HCT116 (cell line): Measurements from ENCODE around the gene TSPAN5. TPM values are rescaled to one million over a fixed set of nuclear protein-coding genes. Genes with fewer than 3 reads are reported as not detected.

Experiments
- ATAC-seq: fragments of 200-7000 bp; cut with Tn5 transposase; 2 replicates; pipeline ENCODE4 v1.9.1; 2020; ENCODE audit warnings: mild to moderate bottlenecking, moderate library complexity
- BruUV-seq: library from RNA; stranded (reverse); fragments of 400-500 nt; replicated peaks from 2 replicates; lab custom pipeline; 2021; lab: Mats Ljungman, UMichigan
- CTCF ChIA-PET: fragments of 300-600 bp; sonication (Branson Sonifier 250); formaldehyde crosslinking; loops from one replicate; lab custom pipeline; 2021; ENCODE audit warnings: antibody characterized with exemption; lab: Charles Lee
- POLR2A ChIA-PET: fragments of 300-600, 350-600 bp; sonication (Branson Sonifier 250); formaldehyde crosslinking; loops from one replicate; lab custom pipeline; 2021; ENCODE audit warnings: antibody characterized with exemption; lab: Charles Lee
- RAD21 ChIA-PET, 2 experiments: fragments of 300-600 bp; sonication (Branson Sonifier 250); formaldehyde crosslinking; loops; one replicate each; lab custom pipeline; 2023; ENCODE audit warnings: low total read pairs in 2 of 2; ENCODE audit not compliant: uncharacterized antibody in 2 of 2, unreplicated experiment in 2 of 2, low non-redundant PET in 1 of 2; lab: Charles Lee
- DNase-seq: peaks from one replicate; pipeline ENCODE4 v3.0.0-alpha.2; 2010; ENCODE audit warnings: low read depth, low spot score
- H2AFZ ChIP-seq: fragments of 200-600 bp; shearing (Covaris generic), sonication (generic); 2 replicates; pipeline ENCODE4 v1.6.1; 2017; ENCODE audit warnings: low read depth, mixed run types, mixed read lengths, antibody characterized with exemption, low read length; ENCODE audit not compliant: poor library complexity, severe bottlenecking
- H3K27ac ChIP-seq: 2 replicates; pipeline ENCODE4 v1.5.1; 2012; ENCODE audit warnings: low read depth, low read length
- H3K27me3 ChIP-seq: fragments of 200-600 bp; sonication (generic); 2 replicates; pipeline ENCODE4 v1.6.1; 2016; ENCODE audit warnings: mixed run types, low read length, mixed read lengths; ENCODE audit not compliant: insufficient read depth
- H3K36me3 ChIP-seq, 2 experiments: fragments of 200-500 bp in 1 of 2; fragments of 200-600 bp in 1 of 2; sonication (Bioruptor generic) in 1 of 2; sonication (generic) in 1 of 2; 2 replicates each; pipeline versions ENCODE4 v1.5.1 to v1.6.1; 2014 to 2016; ENCODE audit warnings: low read length in 2 of 2, inconsistent platforms in 1 of 2, mixed read lengths in 1 of 2, mixed run types in 1 of 2; ENCODE audit not compliant: insufficient read depth in 2 of 2, control insufficient read depth in 1 of 2
- H3K4me1 ChIP-seq, 2 experiments: fragments of 200-600 bp in 1 of 2; sonication (generic) in 1 of 2; 2 replicates each; pipeline versions ENCODE4 v1.5.1 to v1.6.1; 2012 to 2017; ENCODE audit warnings: low read length in 2 of 2, inconsistent platforms in 1 of 2, mild to moderate bottlenecking in 1 of 2, mixed read lengths in 1 of 2, mixed run types in 1 of 2, moderate library complexity in 1 of 2; ENCODE audit not compliant: insufficient read depth in 2 of 2, control insufficient read depth in 1 of 2
- H3K4me2 ChIP-seq: fragments of 200-600 bp; sonication (generic); 2 replicates; pipeline ENCODE4 v1.6.1; 2017; ENCODE audit warnings: mixed run types, low read length, mixed read lengths
- H3K4me3 ChIP-seq, 2 experiments: fragments of 200-600 bp in 1 of 2; sonication (generic) in 1 of 2; replicated peaks in 1 of 2; 2 replicates each; pipeline ENCODE4 v1.5.1; 2011 to 2016; ENCODE audit warnings: low read length in 2 of 2, control low read depth in 1 of 2, low read depth in 1 of 2, mild to moderate bottlenecking in 1 of 2, mixed read lengths in 1 of 2, mixed run types in 1 of 2
- H3K79me2 ChIP-seq: fragments of 200-600 bp; sonication (generic); 2 replicates; pipeline ENCODE4 v1.6.1; 2017; ENCODE audit warnings: mild to moderate bottlenecking, mixed run types, low read length, moderate library complexity, mixed read lengths; ENCODE audit not compliant: insufficient read depth
- H3K9ac ChIP-seq: fragments of 200-600 bp; sonication (generic); 2 replicates; pipeline ENCODE4 v1.6.1; 2016; ENCODE audit warnings: low read length, mixed read lengths
- H3K9me2 ChIP-seq: fragments of 200-600 bp; sonication (generic), shearing (Covaris generic); 2 replicates; pipeline ENCODE4 v1.6.1; 2017; ENCODE audit warnings: mixed run types, mild to moderate bottlenecking, moderate library complexity; ENCODE audit not compliant: insufficient read depth
- H3K9me3 ChIP-seq, 2 experiments: fragments of 200-500 bp in 1 of 2; fragments of 200-600 bp in 1 of 2; sonication (Bioruptor generic) in 1 of 2; sonication (generic) in 1 of 2; 2 replicates each; pipeline ENCODE4 v1.6.1; 2014 to 2017; ENCODE audit warnings: low read length in 2 of 2, mixed read lengths in 2 of 2, inconsistent platforms in 1 of 2, low read depth in 1 of 2, mild to moderate bottlenecking in 1 of 2, mixed run types in 1 of 2, moderate library complexity in 1 of 2; ENCODE audit not compliant: control insufficient read depth in 1 of 2, insufficient read depth in 1 of 2
- H4K20me1 ChIP-seq: fragments of 200-600 bp; sonication (generic), shearing (Covaris generic); 2 replicates; pipeline ENCODE4 v1.6.1; 2017; ENCODE audit warnings: mixed run types, mild to moderate bottlenecking, moderate library complexity; ENCODE audit not compliant: insufficient read depth
- CBX3 ChIP-seq: IDR thresholded peaks from 2 replicates; pipeline ENCODE4 v1.6.1; 2012; ENCODE audit warnings: low read depth
- EGR1 ChIP-seq: IDR thresholded peaks from 2 replicates; pipeline ENCODE4 v1.6.1; 2012; ENCODE audit warnings: low read depth
- EZH2phosphoT487 ChIP-seq: fragments of 200-600 bp; IDR thresholded peaks from 2 replicates; pipeline ENCODE4 v1.6.1; 2018; ENCODE audit warnings: antibody characterized with exemption, borderline replicate concordance
- FOSL1 ChIP-seq: IDR thresholded peaks from 2 replicates; pipeline ENCODE4 v1.6.1; 2012; ENCODE audit warnings: low read depth
- JUND ChIP-seq: IDR thresholded peaks from 2 replicates; pipeline ENCODE4 v1.6.1; 2012
- RAD21 ChIP-seq: IDR thresholded peaks from 2 replicates; pipeline ENCODE4 v1.6.1; 2012; ENCODE audit warnings: low read depth, mild to moderate bottlenecking
- SIN3A ChIP-seq: IDR thresholded peaks from 2 replicates; pipeline ENCODE4 v1.6.1; 2012; ENCODE audit warnings: low read depth
- SP1 ChIP-seq: IDR thresholded peaks from 2 replicates; pipeline ENCODE4 v1.6.1; 2012; ENCODE audit warnings: low read depth
- SRF ChIP-seq: IDR thresholded peaks from 2 replicates; pipeline ENCODE4 v1.6.1; 2012; ENCODE audit warnings: low read depth
- TCF7L2 ChIP-seq: IDR thresholded peaks from 2 replicates; pipeline ENCODE4 v1.7.0; 2011; ENCODE audit warnings: borderline replicate concordance, inconsistent platforms; ENCODE audit not compliant: insufficient read depth, insufficient read length; ENCODE audit errors: extremely low read depth
- ZFX ChIP-seq: fragments of 450-650 bp; IDR thresholded peaks from 2 replicates; pipeline ENCODE4 v1.6.1; 2017
- intact Hi-C: fragments of 100-400 bp; cut with micrococcal nuclease; formaldehyde crosslinking; loops from 2 replicates; pipeline ENCODE4 v1.10.0; 2022
- total RNA-seq: library from RNA; stranded (reverse); gene quantifications from one replicate; pipeline ENCODE4 v1.2.1, GENCODE V29; 2021; ENCODE audit not compliant: unreplicated experiment
- TF ChIP-seq, protein P1 (sequence below): IDR thresholded peaks from 2 replicates; pipeline ENCODE4 v1.6.1; 2012; ENCODE audit warnings: low read depth

TSPAN5 gene
- total RNA-seq, 1 experiment from 2014 or later: 56.8 TPM

DNA sequence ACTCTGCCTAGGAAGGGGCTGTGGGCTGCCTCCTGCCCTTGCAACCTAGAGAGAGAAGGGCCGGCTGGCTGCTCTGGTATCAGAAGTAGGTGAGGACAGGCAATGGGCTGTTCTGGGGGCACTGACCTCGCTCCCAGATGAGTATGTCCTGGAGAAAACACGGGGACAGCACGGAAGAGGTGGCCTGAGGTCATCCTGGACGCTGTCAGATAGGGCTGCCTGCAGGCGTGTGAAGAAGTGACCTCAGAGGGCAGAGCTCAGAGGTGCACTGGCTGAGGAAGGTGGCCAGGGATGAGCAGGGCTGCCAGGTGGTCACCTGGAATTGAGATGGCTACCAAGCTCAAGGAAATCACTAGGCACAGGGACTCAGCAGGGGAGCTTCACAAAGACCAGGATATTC is 159.6 kb downstream of the TSPAN5 start:
- DNase-seq: no peak
- no peak for TF ChIP-seq SP1
- no peak for TF ChIP-seq ZFX
- TF ChIP-seq TCF7L2: no peak
- TF ChIP-seq SRF: no peak
- no peak for TF ChIP-seq JUND
- TF ChIP-seq RAD21: no peak
- no peak for TF ChIP-seq EGR1
- no peak for TF ChIP-seq SIN3A
- no peak for TF ChIP-seq EZH2phosphoT487
- no peak for TF ChIP-seq FOSL1
- no peak for TF ChIP-seq CBX3
- TF ChIP-seq, protein P1, sequence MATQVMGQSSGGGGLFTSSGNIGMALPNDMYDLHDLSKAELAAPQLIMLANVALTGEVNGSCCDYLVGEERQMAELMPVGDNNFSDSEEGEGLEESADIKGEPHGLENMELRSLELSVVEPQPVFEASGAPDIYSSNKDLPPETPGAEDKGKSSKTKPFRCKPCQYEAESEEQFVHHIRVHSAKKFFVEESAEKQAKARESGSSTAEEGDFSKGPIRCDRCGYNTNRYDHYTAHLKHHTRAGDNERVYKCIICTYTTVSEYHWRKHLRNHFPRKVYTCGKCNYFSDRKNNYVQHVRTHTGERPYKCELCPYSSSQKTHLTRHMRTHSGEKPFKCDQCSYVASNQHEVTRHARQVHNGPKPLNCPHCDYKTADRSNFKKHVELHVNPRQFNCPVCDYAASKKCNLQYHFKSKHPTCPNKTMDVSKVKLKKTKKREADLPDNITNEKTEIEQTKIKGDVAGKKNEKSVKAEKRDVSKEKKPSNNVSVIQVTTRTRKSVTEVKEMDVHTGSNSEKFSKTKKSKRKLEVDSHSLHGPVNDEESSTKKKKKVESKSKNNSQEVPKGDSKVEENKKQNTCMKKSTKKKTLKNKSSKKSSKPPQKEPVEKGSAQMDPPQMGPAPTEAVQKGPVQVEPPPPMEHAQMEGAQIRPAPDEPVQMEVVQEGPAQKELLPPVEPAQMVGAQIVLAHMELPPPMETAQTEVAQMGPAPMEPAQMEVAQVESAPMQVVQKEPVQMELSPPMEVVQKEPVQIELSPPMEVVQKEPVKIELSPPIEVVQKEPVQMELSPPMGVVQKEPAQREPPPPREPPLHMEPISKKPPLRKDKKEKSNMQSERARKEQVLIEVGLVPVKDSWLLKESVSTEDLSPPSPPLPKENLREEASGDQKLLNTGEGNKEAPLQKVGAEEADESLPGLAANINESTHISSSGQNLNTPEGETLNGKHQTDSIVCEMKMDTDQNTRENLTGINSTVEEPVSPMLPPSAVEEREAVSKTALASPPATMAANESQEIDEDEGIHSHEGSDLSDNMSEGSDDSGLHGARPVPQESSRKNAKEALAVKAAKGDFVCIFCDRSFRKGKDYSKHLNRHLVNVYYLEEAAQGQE: no peak
- H3K4me1 ChIP-seq: peaks cover 8 to 23% of the 10 kb centered on the region in 2 experiments; a peak in 3 of 4 replicates
- H3K27me3 ChIP-seq: no peaks in the 10 kb centered on the region
- H4K20me1 ChIP-seq: no peaks in the 10 kb centered on the region; the same call in 1 of the 2 replicates
- CTCF ChIA-PET: no interaction called here
- peaks cover 33% of the 10 kb centered on the region for H3K79me2 ChIP-seq
- intact Hi-C loops: no loop called here
- no peaks in the 10 kb centered on the region for H3K9me3 ChIP-seq
- H3K27ac ChIP-seq: no peak overlapping the region
- POLR2A ChIA-PET: no interaction called here
- H3K36me3 ChIP-seq: 0 out of 4 replicates have a peak, but pooled peaks cover 0 to 4% of the 10 kb centered on the region in 2 experiments
- no peak overlapping the region for H3K4me3 ChIP-seq
- no peaks in the 10 kb centered on the region for H3K9me2 ChIP-seq
- no peak overlapping the region for H3K4me2 ChIP-seq
- no TSS peak for BruUV-seq
- ATAC-seq: no peak
- RAD21 ChIA-PET: no interaction called here
- H3K9ac ChIP-seq: no peak overlapping the region
- H2AFZ ChIP-seq: no peak overlapping the region
